Right renal cortex interstitium (tissue), 3 donors: ENCODE results near the gene NOD2. TPM values are rescaled to one million over a fixed set of nuclear protein-coding genes. Genes with fewer than 3 reads are reported as not detected.

Experiments used
- DNase-seq, 3 donors: peaks; one replicate each; pipeline ENCODE4 v3.0.0-alpha.2; 2013; ENCODE audit warnings: low read depth in 3 of 3, low spot score in 2 of 3
- polyA plus RNA-seq, 3 donors: library from polyadenylated mRNA; unstranded; fragments of 120-200 nt; gene quantifications; one replicate each; pipeline ENCODE4 v1.2.1, GENCODE V29; 2013; ENCODE audit not compliant: insufficient read length in 3 of 3

The NOD2 gene
- polyA plus RNA-seq, 3 donors = 0.23 to 0.32 (median 0.24) TPM

GRCh38 chr16:50778284-50779163 lies 85.1 kb downstream of the NOD2 start:
- DNase-seq = no peak

GRCh38 chr16:50781043-50781442 lies 87.6 kb downstream of the NOD2 start:
- DNase-seq = no peak

GRCh38 chr16:50781518-50781917 lies 88.1 kb downstream of the NOD2 start:
- no peak for DNase-seq

Other genes with a start within 250 kb of the NOD2 start
- gene NKD1, start 145.2 kb upstream of the NOD2 start, polyA plus RNA-seq = 10 to 100 TPM in 2 of 3 donors, 1 to 10 TPM in 1; 9.3 to 11.2 (median 10.4) TPM
- under 1 TPM; 0.46 to 0.56 (median 0.54) TPM for gene SNX20, start 12.3 kb upstream of the NOD2 start, polyA plus RNA-seq
- gene CYLD, start 48.5 kb downstream of the NOD2 start, polyA plus RNA-seq = 10 to 100 TPM; 22.7 to 29.3 (median 25.7) TPM